ENCODE measurements around the gene RXRA. TPM values are rescaled to one million over a fixed set of nuclear protein-coding genes. Genes with fewer than 3 reads are reported as not detected.

The RXRA gene
- total RNA-seq, 1 donor from 2014 or later, result 33.4 TPM

DNA sequence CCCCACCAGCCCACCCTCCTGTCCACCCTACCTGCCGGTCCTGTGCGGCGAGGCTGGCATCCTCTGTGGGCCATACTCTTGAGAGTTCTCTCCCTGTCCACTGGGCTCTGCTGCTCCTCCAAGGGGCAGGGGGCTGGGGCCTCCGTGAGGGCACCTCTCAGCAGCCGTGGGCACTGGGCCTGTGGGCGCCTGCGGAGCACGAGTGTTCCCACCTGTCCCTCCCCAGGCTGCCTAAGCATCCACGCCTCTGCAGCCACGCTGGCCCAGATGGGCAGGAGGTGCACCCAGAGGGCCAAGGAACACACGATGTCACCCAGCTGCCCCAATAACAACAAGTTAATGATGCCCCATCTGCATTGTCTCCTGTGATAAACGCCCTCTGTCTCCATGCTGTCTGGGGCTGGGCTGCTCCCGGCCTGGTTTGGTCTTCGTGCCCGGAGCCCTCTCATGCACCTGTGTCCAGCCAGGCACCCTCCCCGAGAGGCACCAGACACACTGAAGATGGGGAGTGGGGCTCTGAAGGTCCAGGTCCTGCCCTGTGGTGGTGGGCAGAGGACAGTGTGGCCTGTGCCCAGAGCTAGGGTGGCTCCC lies 114.5 kb downstream of the RXRA start:
- Histone ChIP-seq H3K79me2 (ENCODE audit: insufficient read depth, low read length) (no peaks in the 10 kb centered on the region), H3K4me1 (ENCODE audit: insufficient read depth, low read length) (peaks cover 15% of the 10 kb centered on the region), H3K4me2 (ENCODE audit: low read length) (no peak overlapping the region), H3K4me3 (ENCODE audit: insufficient read depth, low read depth, low read length) (no peak overlapping the region), H4K20me1 (ENCODE audit: insufficient read depth, low read length) (peaks cover 1% of the 10 kb centered on the region), H3K27ac (ENCODE audit: low read depth, low read length) (no peak overlapping the region), H3K27me3 (ENCODE audit: insufficient read depth, low read length) (no peaks in the 10 kb centered on the region), H3K36me3 (ENCODE audit: insufficient read depth, low read length) (no peaks in the 10 kb centered on the region), H3K9me3 (ENCODE audit: insufficient read depth, low read depth, low read length) (peaks cover 3% of the 10 kb centered on the region), H3K9ac (ENCODE audit: low read length) (no peak overlapping the region), H2AFZ (ENCODE audit: low read depth, low read length) (no peak overlapping the region)
- FAIRE-seq (no peak), DNase-seq (ENCODE audit: low read depth) (no peak)
- H3K4me3 Mint-ChIP-seq (ENCODE audit: unreplicated experiment), result no peak overlapping the region
- no peaks in the 10 kb centered on the region for H3K27me3 Mint-ChIP-seq (ENCODE audit: low read depth, unreplicated experiment)
- H3K27ac Mint-ChIP-seq (ENCODE audit: unreplicated experiment), result peak overlapping the region; percentile 53
- H3K4me1 Mint-ChIP-seq (ENCODE audit: low read depth, unreplicated experiment), result peaks cover 11% of the 10 kb centered on the region
- peaks cover 9% of the 10 kb centered on the region for H3K36me3 Mint-ChIP-seq (ENCODE audit: low read depth, unreplicated experiment)
- TF ChIP-seq EZH2 (IDR thresholded peaks at IDR 0.05; ENCODE audit: insufficient read depth, low read length) (no peak), CTCF (IDR thresholded peaks at IDR 0.05; ENCODE audit: insufficient read depth, low read depth, low read length) (no peak)
- H3K9me3 Mint-ChIP-seq (ENCODE audit: unreplicated experiment), result no peaks in the 10 kb centered on the region

DNA sequence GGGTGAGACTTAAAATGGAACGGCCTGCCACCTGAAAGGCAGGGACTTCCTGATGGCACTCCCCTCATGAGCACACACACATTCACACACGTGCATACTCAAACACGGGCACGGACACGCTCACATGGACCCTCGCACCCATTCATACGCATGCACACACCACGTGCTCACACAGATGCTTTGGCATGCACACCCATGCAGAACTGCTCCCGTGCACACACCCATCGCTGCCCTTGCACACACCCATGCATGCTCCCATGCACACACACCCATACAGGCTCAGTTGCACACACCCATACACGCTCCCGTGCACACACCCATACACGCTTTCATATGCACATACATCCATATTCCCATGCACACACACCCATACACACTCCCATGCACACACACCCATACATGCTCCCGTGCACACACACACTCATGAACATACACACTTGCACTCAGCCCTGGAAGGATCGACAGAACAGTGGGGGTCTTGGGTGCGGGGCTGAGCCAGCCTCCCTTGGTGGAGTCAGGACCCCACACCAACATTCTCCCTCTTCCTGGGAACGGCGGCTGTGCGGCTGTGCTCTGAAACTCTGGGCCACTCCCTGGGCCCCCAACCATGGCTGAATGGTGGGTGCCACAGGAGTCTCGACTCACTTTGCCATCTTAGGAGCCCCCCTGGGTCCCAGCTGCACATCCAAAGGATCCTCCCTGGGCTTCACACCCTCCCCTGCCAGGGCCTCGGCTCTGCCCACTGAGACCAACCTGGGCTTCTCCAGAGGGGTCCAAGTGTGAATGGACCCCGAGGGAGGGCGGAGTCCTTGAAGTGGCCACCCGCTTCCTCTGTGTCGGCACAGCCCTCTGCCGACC lies 115.2 kb downstream of the RXRA start:
- H3K27ac ChIP-seq (ENCODE audit: low read depth, low read length), result no peak overlapping the region
- TF ChIP-seq CTCF (IDR thresholded peaks at IDR 0.05; ENCODE audit: insufficient read depth, low read depth, low read length), result no peak
- no peak for TF ChIP-seq EZH2 (IDR thresholded peaks at IDR 0.05; ENCODE audit: insufficient read depth, low read length)
- peaks cover 8% of the 10 kb centered on the region for H3K36me3 Mint-ChIP-seq (ENCODE audit: low read depth, unreplicated experiment)
- H3K27ac Mint-ChIP-seq (ENCODE audit: unreplicated experiment), result peak overlapping the region; percentile 53
- H3K4me3 Mint-ChIP-seq (ENCODE audit: unreplicated experiment), result no peak overlapping the region
- H3K4me3 ChIP-seq (ENCODE audit: insufficient read depth, low read depth, low read length), result no peak overlapping the region
- H3K4me1 ChIP-seq (ENCODE audit: insufficient read depth, low read length), result peaks cover 14% of the 10 kb centered on the region
- no peak overlapping the region for H3K9ac ChIP-seq (ENCODE audit: low read length)
- H3K27me3 Mint-ChIP-seq (ENCODE audit: low read depth, unreplicated experiment), result no peaks in the 10 kb centered on the region
- H4K20me1 ChIP-seq (ENCODE audit: insufficient read depth, low read length), result no peaks in the 10 kb centered on the region
- H2AFZ ChIP-seq (ENCODE audit: low read depth, low read length), result no peak overlapping the region
- H3K9me3 ChIP-seq (ENCODE audit: insufficient read depth, low read depth, low read length), result peaks cover 3% of the 10 kb centered on the region
- H3K79me2 ChIP-seq (ENCODE audit: insufficient read depth, low read length), result no peaks in the 10 kb centered on the region
- H3K36me3 ChIP-seq (ENCODE audit: insufficient read depth, low read length), result no peaks in the 10 kb centered on the region
- no peaks in the 10 kb centered on the region for H3K9me3 Mint-ChIP-seq (ENCODE audit: unreplicated experiment)
- FAIRE-seq (no peak), DNase-seq (ENCODE audit: low read depth) (no peak)
- H3K4me1 Mint-ChIP-seq (ENCODE audit: low read depth, unreplicated experiment), result peaks cover 4% of the 10 kb centered on the region
- H3K27me3 ChIP-seq (ENCODE audit: insufficient read depth, low read length), result no peaks in the 10 kb centered on the region
- peak overlapping the region; percentile 19 for H3K4me2 ChIP-seq (ENCODE audit: low read length)

- Histone ChIP-seq H3K79me2 (ENCODE audit: insufficient read depth, low read length) (no peaks in the 10 kb centered on the region), H3K4me2 (ENCODE audit: low read length) (peak overlapping the region; percentile 19), H2AFZ (ENCODE audit: low read depth, low read length) (no peak overlapping the region), H3K27ac (ENCODE audit: low read depth, low read length) (no peak overlapping the region), H3K36me3 (ENCODE audit: insufficient read depth, low read length) (no peaks in the 10 kb centered on the region), H3K27me3 (ENCODE audit: insufficient read depth, low read length) (no peaks in the 10 kb centered on the region), H3K9me3 (ENCODE audit: insufficient read depth, low read depth, low read length) (peaks cover 3% of the 10 kb centered on the region), H3K9ac (ENCODE audit: low read length) (no peak overlapping the region), H3K4me3 (ENCODE audit: insufficient read depth, low read depth, low read length) (no peak overlapping the region), H3K4me1 (ENCODE audit: insufficient read depth, low read length) (peaks cover 14% of the 10 kb centered on the region), H4K20me1 (ENCODE audit: insufficient read depth, low read length) (no peaks in the 10 kb centered on the region)
- no peak overlapping the region for H3K27ac Mint-ChIP-seq (ENCODE audit: unreplicated experiment)
- TF ChIP-seq CTCF (IDR thresholded peaks at IDR 0.05; ENCODE audit: insufficient read depth, low read depth, low read length), result no peak
- no peak for TF ChIP-seq EZH2 (IDR thresholded peaks at IDR 0.05; ENCODE audit: insufficient read depth, low read length)
- H3K4me3 Mint-ChIP-seq (ENCODE audit: unreplicated experiment), result no peak overlapping the region
- H3K27me3 Mint-ChIP-seq (ENCODE audit: low read depth, unreplicated experiment), result no peaks in the 10 kb centered on the region
- peaks cover 8% of the 10 kb centered on the region for H3K36me3 Mint-ChIP-seq (ENCODE audit: low read depth, unreplicated experiment)
- H3K4me1 Mint-ChIP-seq (ENCODE audit: low read depth, unreplicated experiment), result peaks cover 2% of the 10 kb centered on the region
- FAIRE-seq, result no peak
- DNase-seq (ENCODE audit: low read depth), result no peak
- H3K9me3 Mint-ChIP-seq (ENCODE audit: unreplicated experiment), result no peaks in the 10 kb centered on the region
Measured at GRCh38 chr9:134442085-134442474, 115.8 kb downstream of the RXRA start.

Measured in astrocyte (in vitro differentiated cells and primary cell).